Mesodermal cell (in vitro differentiated cells): ENCODE results near the gene TRIM47.

Experiments
- H3K27ac ChIP-seq: 2 replicates; pipeline ENCODE4 v1.7.0; 2013; ENCODE audit warnings: mild to moderate bottlenecking, low read depth, low read length, moderate library complexity; ENCODE audit not compliant: severe bottlenecking
- H3K36me3 ChIP-seq: 2 replicates; pipeline ENCODE4 v1.7.1; 2013; ENCODE audit warnings: mild to moderate bottlenecking, low read length, moderate library complexity; ENCODE audit not compliant: control insufficient read depth, insufficient read depth
- H3K4me1 ChIP-seq: one replicate; pipeline ENCODE4 v1.7.1; 2013; ENCODE audit warnings: mild to moderate bottlenecking, low read length; ENCODE audit not compliant: insufficient read depth, control insufficient read depth, poor library complexity, severe bottlenecking
- H3K4me3 ChIP-seq: 2 replicates; pipeline ENCODE4 v1.7.0; 2013; ENCODE audit warnings: low read length, control low read depth, mild to moderate bottlenecking; ENCODE audit not compliant: insufficient read depth, poor library complexity, severe bottlenecking; ENCODE audit errors: extremely low read depth
- H3K9me3 ChIP-seq: 2 replicates; pipeline ENCODE4 v1.7.1; 2013; ENCODE audit warnings: mild to moderate bottlenecking, low read length, moderate library complexity; ENCODE audit not compliant: control insufficient read depth
- WGBS, 2 experiments: methylation state at CpG; one replicate each; pipeline ENCODE4 v1.1.5; 2013; ENCODE audit warnings: missing lambda C conversion rate in 2 of 2; ENCODE audit not compliant: insufficient coverage in 2 of 2; 5-methylcytosine and 5-hydroxymethylcytosine counted together

The TRIM47 gene

GRCh38 chr17:75919611-75920010, 41.2 kb upstream of the TRIM47 start:
- Histone ChIP-seq H3K4me3 (no peak overlapping the region), H3K4me1 (no peaks in the 10 kb centered on the region), H3K9me3 (no peaks in the 10 kb centered on the region), H3K36me3 (no peaks in the 10 kb centered on the region), H3K27ac (no peak overlapping the region)
- 92 to 96% methylated on average over 21 to 22 of the region's 22 CpGs for WGBS, 2 experiments

- Histone ChIP-seq H3K27ac (no peak overlapping the region), H3K9me3 (no peaks in the 10 kb centered on the region), H3K36me3 (no peaks in the 10 kb centered on the region), H3K4me3 (no peak overlapping the region), H3K4me1 (no peaks in the 10 kb centered on the region)
- 95 to 96% methylated on average over 22 to 24 of the region's 31 CpGs for WGBS, 2 experiments
Measured at GRCh38 chr17:75917917-75918445, 39.6 kb upstream of the TRIM47 start.

GRCh38 chr17:75917141-75917916, 38.9 kb upstream of the TRIM47 start:
- Histone ChIP-seq H3K27ac (no peak overlapping the region), H3K4me1 (no peaks in the 10 kb centered on the region), H3K4me3 (no peak overlapping the region), H3K9me3 (no peaks in the 10 kb centered on the region), H3K36me3 (no peaks in the 10 kb centered on the region)
- 93 to 96% methylated on average over 14 to 20 of the region's 23 CpGs for WGBS, 2 experiments

GRCh38 chr17:75915268-75915667, 36.9 kb upstream of the TRIM47 start:
- Histone ChIP-seq H3K4me1 (no peaks in the 10 kb centered on the region), H3K4me3 (no peak overlapping the region), H3K36me3 (no peaks in the 10 kb centered on the region), H3K9me3 (no peaks in the 10 kb centered on the region), H3K27ac (no peak overlapping the region)
- 81 to 94% methylated on average over 6 of the region's 8 CpGs for WGBS, 2 experiments

- Histone ChIP-seq H3K36me3 (no peaks in the 10 kb centered on the region), H3K27ac (no peak overlapping the region), H3K4me3 (no peak overlapping the region), H3K4me1 (no peaks in the 10 kb centered on the region), H3K9me3 (no peaks in the 10 kb centered on the region)
- WGBS, 2 experiments: 92% methylated on average over 27 to 30 of the region's 34 CpGs
Measured at GRCh38 chr17:75914643-75915267, 36.4 kb upstream of the TRIM47 start.

- Histone ChIP-seq H3K9me3 (no peaks in the 10 kb centered on the region), H3K4me3 (no peak overlapping the region)
- 94 to 97% methylated on average over 26 of the region's 32 CpGs for WGBS, 2 experiments
Measured at GRCh38 chr17:75913537-75914210, 35.3 kb upstream of the TRIM47 start.

GRCh38 chr17:75910699-75911098, 32.3 kb upstream of the TRIM47 start:
- Histone ChIP-seq H3K27ac (no peak overlapping the region), H3K4me1 (no peaks in the 10 kb centered on the region), H3K36me3 (no peaks in the 10 kb centered on the region), H3K4me3 (no peak overlapping the region), H3K9me3 (no peaks in the 10 kb centered on the region)
- 56 to 90% methylated on average over 2 to 6 of the region's 6 CpGs for WGBS, 2 experiments

More at GRCh38 chr17:75913537-75914210, 35.3 kb upstream of the TRIM47 start:
- H3K27ac ChIP-seq: no peak overlapping the region
- no peaks in the 10 kb centered on the region for H3K4me1 ChIP-seq
- H3K36me3 ChIP-seq: no peaks in the 10 kb centered on the region

GRCh38 chr17:75909812-75910274, 31.5 kb upstream of the TRIM47 start:
- no peaks in the 10 kb centered on the region for H3K9me3 ChIP-seq
- H3K27ac ChIP-seq: no peak overlapping the region
- no peaks in the 10 kb centered on the region for H3K36me3 ChIP-seq
- 94 to 95% methylated on average over 2 of the region's 11 CpGs for WGBS, 2 experiments
- no peak overlapping the region for H3K4me3 ChIP-seq
- peaks cover 6% of the 10 kb centered on the region for H3K4me1 ChIP-seq

- no peaks in the 10 kb centered on the region for H3K9me3 ChIP-seq
- WGBS, 2 experiments: 84 to 86% methylated on average over 11 to 12 of the region's 14 CpGs
- peaks cover 6% of the 10 kb centered on the region for H3K4me1 ChIP-seq
- H3K27ac ChIP-seq: no peak overlapping the region
- no peaks in the 10 kb centered on the region for H3K36me3 ChIP-seq
- no peak overlapping the region for H3K4me3 ChIP-seq
Measured at GRCh38 chr17:75909051-75909811, 30.9 kb upstream of the TRIM47 start.

GRCh38 chr17:75908201-75908600, 29.8 kb upstream of the TRIM47 start:
- no peak overlapping the region for H3K27ac ChIP-seq
- no peak overlapping the region for H3K4me3 ChIP-seq
- H3K36me3 ChIP-seq: no peaks in the 10 kb centered on the region
- WGBS, 2 experiments: 81 to 90% methylated on average over 5 to 6 of the region's 6 CpGs
- H3K9me3 ChIP-seq: no peaks in the 10 kb centered on the region
- H3K4me1 ChIP-seq: peaks cover 9% of the 10 kb centered on the region
